Stimulated activated CD8-positive, alpha-beta memory T cell treated with anti-CD3 and anti-CD28 coated beads, Interleukin-4, amount 100 ng/mL, for 1 hour (primary cell): ENCODE results near the gene EIF4G2.

Experiments used
- DNase-seq, 2 donors: peaks; one replicate each; pipeline ENCODE4 v3.0.0-alpha.2; 2020; ENCODE audit warnings: low read depth in 2 of 2, low spot score in 1 of 2

The EIF4G2 gene

GRCh38 chr11:10777393-10777793, 31.3 kb downstream of the EIF4G2 start:
- DNase-seq = no peak

GRCh38 chr11:10774811-10775210, 33.9 kb downstream of the EIF4G2 start:
- no peak for DNase-seq

- no peak for DNase-seq
Measured at GRCh38 chr11:10771457-10771856, 37.3 kb downstream of the EIF4G2 start.

- DNase-seq = no peak
Measured at GRCh38 chr11:10770626-10771254, 38.0 kb downstream of the EIF4G2 start.

GRCh38 chr11:10764412-10764811, 44.3 kb downstream of the EIF4G2 start:
- no peak for DNase-seq

- no peak for DNase-seq
Measured at GRCh38 chr11:10763766-10764165, 45.0 kb downstream of the EIF4G2 start.

GRCh38 chr11:10762913-10763421, 45.8 kb downstream of the EIF4G2 start:
- DNase-seq = no peak

- DNase-seq = no peak
Measured at GRCh38 chr11:10762185-10762584, 46.5 kb downstream of the EIF4G2 start.

- DNase-seq = no peak
Measured at GRCh38 chr11:10761085-10761698, 47.5 kb downstream of the EIF4G2 start.

GRCh38 chr11:10758957-10759356, 49.8 kb downstream of the EIF4G2 start:
- DNase-seq = no peak

GRCh38 chr11:10752486-10752885, 56.2 kb downstream of the EIF4G2 start:
- no peak for DNase-seq

- no peak for DNase-seq
Measured at GRCh38 chr11:10752061-10752460, 56.7 kb downstream of the EIF4G2 start.

GRCh38 chr11:10751581-10751940, 57.2 kb downstream of the EIF4G2 start:
- no peak for DNase-seq

- peak; percentile 64 to 82 for DNase-seq
Measured at GRCh38 chr11:10750838-10751580, 57.7 kb downstream of the EIF4G2 start, which contains the start of gene CTR9. CTR9 (plus strand) TSS chr11:10751246; CDS start chr11:10751413, 167 bp downstream.

- no peak for DNase-seq
Measured at GRCh38 chr11:10749476-10749875, 59.2 kb downstream of the EIF4G2 start.

- no peak for DNase-seq
Measured at GRCh38 chr11:10747733-10748132, 61.0 kb downstream of the EIF4G2 start.
